SH-SY5Y (cell line): Measurements from ENCODE around the gene PCDHGA10.
"Not testable (repeated sequence)": the region's sequence is repeated elsewhere in the genome, so short reads cannot be mapped to it uniquely, and the experiment has no call there.

Experiments used
- GATA2 ChIP-seq: IDR thresholded peaks from 2 replicates; pipeline ENCODE4 v1.6.1; 2011; ENCODE audit warnings: mild to moderate bottlenecking, low read depth, low read length
- GATA3 ChIP-seq: IDR thresholded peaks from 2 replicates; pipeline ENCODE4 v1.6.1; 2011; ENCODE audit warnings: low read depth, mild to moderate bottlenecking, low read length, moderate library complexity

PCDHGA10 gene

DNA sequence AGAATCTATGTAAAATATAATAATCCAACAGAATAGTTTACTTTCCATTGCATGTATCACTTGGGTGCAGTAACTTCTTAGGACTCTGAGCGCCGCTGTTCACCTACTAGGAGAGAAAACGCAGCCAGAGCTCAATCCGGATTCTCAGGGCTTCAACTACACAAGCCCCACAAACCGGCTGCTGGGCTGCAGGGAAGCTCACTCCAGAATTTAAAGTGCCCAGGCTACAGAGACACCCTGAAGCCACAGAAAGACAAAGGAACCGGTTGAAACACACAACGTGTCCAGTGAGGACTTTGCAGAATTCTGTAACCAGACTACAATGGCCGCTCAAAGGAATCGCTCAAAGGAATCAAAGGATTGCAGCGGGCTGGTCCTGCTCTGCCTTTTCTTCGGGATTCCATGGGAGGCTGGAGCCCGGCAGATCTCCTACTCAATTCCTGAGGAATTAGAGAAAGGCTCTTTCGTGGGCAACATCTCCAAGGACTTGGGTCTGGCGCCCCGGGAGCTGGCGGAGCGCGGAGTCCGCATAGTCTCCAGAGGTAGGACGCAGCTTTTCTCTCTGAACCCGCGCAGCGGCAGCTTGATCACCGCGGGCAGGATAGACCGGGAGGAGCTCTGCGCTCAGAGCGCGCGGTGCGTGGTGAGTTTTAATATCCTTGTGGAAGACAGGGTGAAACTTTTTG lies at the start of gene PCDHGA10:
Gene PCDHGA10 (plus strand): TSS at position 134 of the 686 bp plus-strand sequence. CDS start 189 bp downstream, at position 323.
- no peak for TF ChIP-seq GATA3
- no peak for TF ChIP-seq GATA2

- TF ChIP-seq GATA3 (no peak), GATA2 (no peak)
Measured at GRCh38 chr5:141363952-141364660, 48.7 kb upstream of the PCDHGA10 start, which contains the start of gene PCDHGA5. Gene PCDHGA5, plus strand, starts transcription at chr5:141364162. Its CDS starts 169 bp downstream, at chr5:141364331.

DNA sequence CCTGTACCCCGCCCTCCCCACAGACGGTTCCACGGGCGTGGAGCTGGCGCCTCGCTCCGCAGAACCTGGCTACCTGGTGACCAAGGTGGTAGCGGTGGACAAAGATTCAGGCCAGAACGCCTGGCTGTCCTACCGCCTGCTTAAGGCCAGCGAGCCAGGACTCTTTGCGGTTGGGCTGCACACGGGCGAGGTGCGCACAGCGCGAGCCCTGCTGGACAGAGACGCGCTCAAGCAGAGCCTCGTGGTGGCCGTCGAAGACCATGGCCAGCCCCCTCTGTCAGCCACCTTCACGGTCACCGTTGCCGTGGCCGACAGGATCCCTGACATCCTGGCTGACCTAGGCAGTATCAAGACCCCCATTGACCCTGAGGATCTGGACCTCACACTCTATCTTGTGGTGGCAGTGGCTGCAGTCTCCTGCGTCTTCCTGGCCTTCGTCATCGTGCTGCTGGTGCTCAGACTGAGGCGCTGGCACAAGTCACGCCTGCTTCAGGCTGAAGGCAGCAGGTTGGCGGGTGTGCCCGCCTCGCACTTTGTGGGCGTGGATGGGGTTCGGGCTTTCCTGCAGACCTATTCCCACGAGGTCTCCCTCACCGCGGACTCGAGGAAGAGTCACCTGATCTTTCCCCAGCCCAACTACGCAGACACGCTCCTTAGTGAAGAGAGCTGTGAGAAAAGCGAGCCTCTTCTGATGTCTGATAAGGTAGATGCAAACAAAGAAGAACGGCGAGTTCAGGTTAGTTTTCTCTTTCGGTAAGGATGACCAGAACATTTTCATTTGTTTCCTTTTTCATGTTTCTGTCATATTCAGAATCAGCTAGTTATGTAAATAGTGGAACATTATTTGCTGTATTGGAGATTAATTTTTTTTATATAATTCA lies 46.5 kb upstream of the PCDHGA10 start:
- TF ChIP-seq GATA3 (no peak), GATA2 (no peak)

DNA sequence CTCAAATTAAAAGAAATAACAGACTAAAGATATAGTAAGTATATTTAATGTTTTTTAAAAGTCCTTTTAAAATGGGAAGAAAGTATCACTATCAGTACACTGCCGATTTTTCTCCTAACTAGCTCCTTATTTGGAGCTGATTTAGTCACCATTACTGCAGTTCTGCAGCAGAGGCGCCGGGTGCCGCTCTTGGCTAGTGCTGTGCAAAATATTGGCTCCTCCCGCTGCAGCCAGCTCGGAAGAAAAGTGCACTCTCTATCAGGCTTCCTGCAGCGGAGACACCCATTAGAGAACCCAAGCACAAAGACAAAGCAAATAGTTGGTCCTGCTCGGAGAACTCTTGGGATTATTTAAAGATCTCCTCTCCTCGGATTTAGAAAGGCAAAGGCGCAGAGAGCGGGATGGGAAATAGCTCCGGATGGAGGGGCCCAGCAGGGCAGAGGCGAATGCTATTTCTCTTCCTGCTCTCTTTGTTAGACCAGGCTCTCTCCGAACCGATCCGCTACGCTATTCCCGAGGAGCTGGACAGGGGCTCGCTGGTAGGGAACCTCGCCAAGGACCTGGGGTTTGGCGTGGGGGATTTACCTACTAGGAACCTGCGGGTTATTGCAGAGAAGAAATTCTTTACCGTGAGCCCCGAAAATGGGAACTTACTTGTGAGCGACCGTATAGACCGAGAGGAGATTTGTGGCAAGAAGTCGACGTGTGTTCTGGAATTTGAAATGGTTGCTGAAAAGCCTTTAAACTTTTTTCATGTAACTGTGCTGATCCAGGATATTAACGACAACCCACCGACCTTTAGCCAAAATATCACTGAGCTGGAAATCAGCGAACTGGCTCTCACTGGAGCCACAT lies 42.6 kb upstream of the PCDHGA10 start, which contains the start of gene PCDHGB3:
Gene PCDHGB3 (plus strand): TSS at position 249 of the 855 bp plus-strand sequence. CDS start 153 bp downstream, at position 402.
- TF ChIP-seq GATA2 (no peak), GATA3 (no peak)

GRCh38 chr5:141371572-141372475 lies 41.0 kb upstream of the PCDHGA10 start:
- TF ChIP-seq GATA2, result no peak
- TF ChIP-seq GATA3, result no peak

DNA sequence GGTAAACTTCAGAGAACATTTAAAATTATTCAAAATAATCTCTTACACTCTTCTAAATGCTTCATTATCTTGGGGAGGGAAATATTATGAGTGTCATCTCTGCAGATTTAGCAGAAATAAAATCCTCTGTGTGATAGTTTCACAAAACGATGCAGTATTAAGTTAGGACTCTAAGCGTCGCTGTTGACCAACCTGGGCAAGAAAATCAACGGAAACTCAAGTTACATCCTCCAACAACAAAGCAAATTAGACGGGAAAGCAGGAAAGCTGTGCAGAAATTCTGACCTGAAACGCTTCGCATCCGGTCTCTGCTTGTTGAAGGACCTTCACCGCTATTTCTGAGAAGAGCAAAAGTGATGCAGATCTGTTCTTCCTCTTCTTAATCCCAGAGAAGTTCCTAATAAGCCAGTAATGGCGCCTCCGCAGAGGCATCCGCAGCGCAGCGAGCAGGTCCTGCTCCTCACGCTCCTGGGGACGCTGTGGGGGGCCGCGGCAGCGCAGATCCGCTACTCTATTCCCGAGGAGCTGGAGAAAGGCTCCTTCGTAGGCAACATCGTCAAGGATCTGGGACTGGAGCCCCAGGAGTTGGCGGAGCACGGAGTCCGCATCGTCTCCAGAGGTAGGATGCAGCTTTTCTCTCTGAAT lies 39.0 kb upstream of the PCDHGA10 start, which contains the start of gene PCDHGA6:
Gene PCDHGA6 (plus strand): TSS at position 219 of the 645 bp plus-strand sequence. CDS start 193 bp downstream, at position 412.
- TF ChIP-seq GATA3 (no peak), GATA2 (no peak)

- TF ChIP-seq GATA2 (no peak), GATA3 (no peak)
Measured at GRCh38 chr5:141374627-141375026, 38.2 kb upstream of the PCDHGA10 start.

GRCh38 chr5:141382469-141383294 lies 30.1 kb upstream of the PCDHGA10 start, which contains the start of gene PCDHGA7:
Gene PCDHGA7, plus strand, starts transcription at chr5:141382742. Its CDS starts 158 bp downstream, at chr5:141382900.
- TF ChIP-seq GATA3, result no peak

DNA sequence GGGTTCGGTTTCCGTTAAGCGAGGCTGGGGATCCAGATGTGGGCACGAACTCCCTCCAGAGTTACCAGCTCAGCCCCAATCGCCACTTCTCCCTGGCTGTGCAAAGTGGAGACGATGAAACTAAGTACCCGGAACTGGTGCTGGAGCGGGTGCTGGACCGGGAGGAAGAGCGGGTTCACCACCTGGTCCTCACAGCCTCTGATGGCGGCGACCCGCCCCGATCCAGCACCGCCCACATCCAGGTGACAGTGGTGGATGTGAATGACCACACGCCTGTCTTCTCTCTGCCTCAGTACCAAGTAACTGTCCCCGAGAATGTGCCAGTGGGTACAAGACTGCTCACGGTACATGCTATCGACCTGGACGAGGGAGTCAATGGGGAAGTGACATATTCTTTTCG lies 29.4 kb upstream of the PCDHGA10 start:
- TF ChIP-seq GATA3, result no peak
- no peak for TF ChIP-seq GATA2

GRCh38 chr5:141384471-141385267 lies 28.1 kb upstream of the PCDHGA10 start:
- TF ChIP-seq GATA3 (no peak), GATA2 (no peak)

GRCh38 chr5:141387557-141388311 lies 25.1 kb upstream of the PCDHGA10 start, which contains the start of gene PCDHGB4:
Gene PCDHGB4, plus strand, starts transcription at chr5:141387698. Its CDS starts 187 bp downstream, at chr5:141387885.
- not testable (repeated sequence) for TF ChIP-seq GATA3, GATA2
